Nasal cavity respiratory epithelium epithelial cell of viscerocranial mucosa (primary cell): ENCODE results near the gene NXF3. TPM values are rescaled to one million over a fixed set of nuclear protein-coding genes. Genes with fewer than 3 reads are reported as not detected.

Experiments used
- total RNA-seq: library from RNA; depleted of rRNA; stranded (reverse); fragments of >200 nt; gene quantifications from 2 replicates; pipeline ENCODE4 v1.2.3, GENCODE V29; 2014

NXF3 gene
- under 0.01 TPM in 1 of 2 replicates, not detected in the other for total RNA-seq

GRCh38 chrX:103092942-103093341, at the start of gene NXF3:
Gene NXF3, minus strand, starts transcription at chrX:103093143. Its CDS starts 120 bp downstream, at chrX:103093023.

GRCh38 chrX:103063918-103064434, 29.0 kb downstream of the NXF3 start, which contains the start of gene BEX1:
Gene BEX1, minus strand, starts transcription at chrX:103064171. Its CDS starts 897 bp downstream, at chrX:103063274.

Other genes with a start within 250 kb of the NXF3 start
- 0.57 TPM in 1 of 2 replicates, not detected in the other for gene RAB40AL, start 155.9 kb downstream of the NXF3 start, total RNA-seq
- gene BEX1, start 29.0 kb downstream of the NXF3 start, total RNA-seq: not detected in 2 replicates
- 19.1 and 24.9 TPM in 2 replicates for gene BEX4, start 122.0 kb upstream of the NXF3 start, total RNA-seq
- gene TCEAL8, start 162.0 kb upstream of the NXF3 start, total RNA-seq: 68.0 and 69.4 TPM in 2 replicates
- not detected in 2 replicates for gene TCEAL5, start 183.6 kb upstream of the NXF3 start, total RNA-seq
- gene BEX2, start 217.8 kb upstream of the NXF3 start, total RNA-seq: 37.4 and 65.6 TPM in 2 replicates
- 0.34 and 0.50 TPM in 2 replicates for gene TCEAL7, start 237.1 kb upstream of the NXF3 start, total RNA-seq